ENCODE results near the gene HCFC2.
A peak's percentile ranks its signal among the peaks of the same experiment; 100 is the strongest.
"Not testable (repeated sequence)": the region's sequence is repeated elsewhere in the genome, so short reads cannot be mapped to it uniquely, and the experiment has no call there.

Gene HCFC2

DNA sequence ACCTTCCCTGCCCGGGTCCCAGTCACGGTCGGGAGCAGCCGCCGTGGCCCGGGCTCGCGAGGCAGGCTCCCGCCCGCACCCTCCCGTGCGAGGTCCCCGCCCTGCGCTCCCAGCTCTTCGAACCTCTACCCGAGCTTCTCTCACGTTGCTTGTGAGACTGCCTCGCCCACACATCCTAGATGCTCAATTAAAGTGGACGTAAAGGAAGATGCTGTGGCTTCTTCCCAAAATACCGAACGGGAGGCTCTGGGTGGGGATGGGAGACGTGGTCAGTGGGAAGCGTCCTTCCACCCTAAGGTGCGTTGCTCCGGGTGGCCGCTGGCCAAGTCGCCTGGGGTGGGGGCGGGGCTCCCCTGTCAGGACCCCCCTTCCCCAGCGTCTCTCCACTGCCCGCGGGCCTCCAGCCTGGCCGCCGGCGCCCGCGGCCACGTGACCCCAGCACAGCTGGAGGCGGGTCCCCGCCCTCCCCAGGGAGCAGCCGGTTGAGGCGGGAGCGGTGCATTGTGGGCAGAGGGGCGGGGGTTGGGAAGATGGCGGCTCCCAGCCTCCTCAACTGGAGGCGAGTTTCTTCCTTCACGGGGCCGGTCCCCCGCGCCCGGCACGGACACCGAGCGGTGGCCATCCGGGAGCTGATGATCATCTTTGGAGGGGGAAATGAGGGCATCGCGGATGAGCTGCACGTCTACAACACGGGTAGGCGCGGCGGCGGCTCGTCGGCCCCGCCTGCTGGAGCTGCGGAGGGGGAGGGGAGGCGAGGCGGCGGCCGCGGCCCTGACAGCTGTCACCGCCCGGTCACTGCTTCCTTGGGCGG, at the start of gene HCFC2:
HCFC2 (plus strand) TSS at position 501 of the 811 bp plus-strand sequence; CDS start at position 531, 30 bp downstream.
- DNase-seq = peak; percentile 92

DNA sequence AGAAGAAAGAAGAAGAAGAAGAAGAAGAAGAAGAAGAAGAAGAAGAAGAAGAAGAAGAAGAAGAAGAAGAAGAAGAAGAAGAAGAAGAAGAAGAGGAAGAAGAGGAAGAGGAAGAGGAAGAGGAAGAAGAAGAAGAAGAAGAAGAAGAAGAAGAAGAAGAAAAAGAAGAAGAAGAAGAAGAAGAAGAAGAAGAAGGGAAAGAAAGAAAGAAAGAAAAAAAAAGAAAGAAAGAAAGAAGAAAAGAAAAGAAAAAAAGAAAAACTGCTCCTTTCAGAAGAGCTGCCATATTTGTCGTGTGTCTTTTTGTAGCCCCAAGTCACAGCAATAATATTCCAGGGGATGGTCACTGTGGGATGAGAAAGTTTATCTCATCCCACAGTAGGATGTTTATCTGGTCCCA, 42.5 kb upstream of the HCFC2 start:
- DNase-seq = not testable (repeated sequence)

DNA sequence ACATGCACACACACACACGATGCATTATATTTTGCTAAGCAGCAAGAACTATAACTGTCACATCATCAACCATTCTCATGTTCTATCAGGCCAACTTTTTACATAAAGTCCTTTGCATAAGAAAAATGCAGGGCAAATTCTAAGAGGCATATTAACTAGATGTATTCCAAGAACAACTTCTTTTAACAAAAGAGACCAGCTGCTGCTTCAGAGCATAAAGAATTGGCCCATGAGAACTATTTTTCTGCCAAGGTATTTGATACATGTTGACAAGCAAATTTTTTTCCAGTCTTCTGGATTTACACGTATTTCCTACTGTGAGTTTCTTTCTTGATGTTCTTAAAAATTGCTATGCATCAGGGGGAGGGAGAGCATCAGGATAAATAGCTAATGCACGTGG, 41.5 kb upstream of the HCFC2 start:
- DNase-seq = no peak

DNA sequence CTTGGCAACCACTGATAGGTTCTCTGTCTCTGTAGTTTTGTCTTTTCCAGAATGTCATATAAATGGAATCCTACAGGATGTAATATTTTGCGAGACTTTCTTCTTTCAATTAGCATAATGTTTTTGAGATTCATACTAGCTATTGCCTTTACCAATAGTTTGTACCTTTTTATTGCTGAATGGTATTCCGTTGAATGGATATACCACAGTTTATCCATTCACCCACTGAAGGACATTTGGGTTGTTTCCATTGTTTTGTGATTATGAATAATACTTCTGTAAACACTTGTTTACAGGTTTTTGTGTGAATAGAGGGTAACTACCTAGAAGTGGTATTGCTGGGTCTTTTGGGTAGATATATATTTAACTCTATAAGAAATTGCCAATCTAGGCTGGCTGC, 40.6 kb upstream of the HCFC2 start:
- no peak for DNase-seq

DNA sequence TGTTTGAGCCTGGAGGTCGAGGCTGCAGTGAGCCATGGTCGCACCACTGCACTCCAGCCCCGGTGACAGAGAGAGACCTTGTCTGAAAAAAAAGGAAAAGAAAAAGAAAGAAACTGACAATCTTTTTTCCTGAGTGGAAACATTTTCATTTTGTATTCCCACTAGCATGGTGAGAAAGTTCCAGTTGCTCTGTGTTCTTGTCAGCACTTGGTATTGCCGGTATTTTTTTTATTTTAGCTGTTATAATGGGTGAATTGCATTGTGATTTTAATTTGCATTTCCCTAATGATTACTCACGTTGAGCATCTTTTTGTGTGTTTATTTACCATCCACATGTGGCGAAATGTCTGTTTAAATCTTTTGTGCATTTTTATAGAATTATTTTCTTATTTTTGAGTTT, 40.0 kb upstream of the HCFC2 start:
- no peak for DNase-seq

- no peak for DNase-seq
Measured at GRCh38 chr12:104025771-104026170, 38.6 kb upstream of the HCFC2 start.

GRCh38 chr12:104026841-104027599, 37.3 kb upstream of the HCFC2 start:
- DNase-seq = no peak

DNA sequence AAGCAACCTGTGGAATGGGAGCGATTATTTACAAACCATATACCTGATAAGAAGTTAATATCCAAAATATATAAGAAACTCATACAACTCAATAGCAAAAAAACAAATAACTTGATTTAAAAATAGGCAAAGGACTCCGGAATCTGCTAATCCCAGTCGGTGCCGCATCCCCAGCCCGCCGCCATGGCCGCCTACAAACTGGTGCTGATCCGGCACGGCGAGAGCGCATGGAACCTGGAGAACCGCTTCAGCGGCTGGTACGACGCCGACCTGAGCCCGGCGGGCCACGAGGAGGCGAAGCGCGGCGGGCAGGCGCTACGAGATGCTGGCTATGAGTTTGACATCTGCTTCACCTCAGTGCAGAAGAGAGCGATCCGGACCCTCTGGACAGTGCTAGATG, 33.7 kb upstream of the HCFC2 start:
- DNase-seq = not testable (repeated sequence)

DNA sequence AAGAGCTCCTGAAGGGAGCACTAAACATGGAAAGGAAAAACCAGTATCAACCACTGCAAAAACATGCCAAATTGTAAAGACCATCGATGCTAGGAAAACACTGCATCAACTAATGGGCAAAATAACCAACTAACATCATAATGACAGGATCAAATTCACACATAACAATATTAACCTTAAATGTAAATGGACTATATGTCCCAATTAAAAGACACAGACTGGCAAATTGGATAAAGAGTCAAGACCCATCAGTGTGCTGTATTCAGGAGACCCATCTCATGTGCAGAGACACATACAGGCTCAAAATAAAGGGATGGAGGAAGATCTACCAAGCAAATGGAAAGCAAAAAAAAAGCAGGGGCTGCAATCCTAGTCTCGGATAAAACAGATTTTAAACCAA, 28.2 kb upstream of the HCFC2 start:
- not testable (repeated sequence) for DNase-seq

GRCh38 chr12:104039769-104040168, 24.6 kb upstream of the HCFC2 start:
- DNase-seq = not testable (repeated sequence)

DNA sequence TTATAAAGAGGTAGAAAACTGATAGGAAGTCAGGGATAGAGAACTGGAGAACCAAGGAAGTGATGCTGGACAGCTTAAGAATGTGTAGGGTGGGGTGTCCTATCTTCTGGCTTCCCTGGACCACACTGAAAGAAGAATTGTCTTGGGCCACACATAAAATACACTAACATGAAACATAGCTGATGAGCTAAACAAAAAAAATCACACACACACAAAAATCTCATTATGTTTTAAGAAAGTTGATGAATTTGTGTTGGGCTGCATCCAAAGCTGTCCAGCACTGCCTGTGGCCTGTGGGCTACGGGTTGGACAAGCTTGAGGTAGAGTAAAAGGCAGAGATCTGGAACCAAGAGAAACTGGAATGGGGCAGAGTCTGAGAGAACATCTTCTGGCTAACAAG, 21.8 kb upstream of the HCFC2 start:
- DNase-seq = no peak

DNA sequence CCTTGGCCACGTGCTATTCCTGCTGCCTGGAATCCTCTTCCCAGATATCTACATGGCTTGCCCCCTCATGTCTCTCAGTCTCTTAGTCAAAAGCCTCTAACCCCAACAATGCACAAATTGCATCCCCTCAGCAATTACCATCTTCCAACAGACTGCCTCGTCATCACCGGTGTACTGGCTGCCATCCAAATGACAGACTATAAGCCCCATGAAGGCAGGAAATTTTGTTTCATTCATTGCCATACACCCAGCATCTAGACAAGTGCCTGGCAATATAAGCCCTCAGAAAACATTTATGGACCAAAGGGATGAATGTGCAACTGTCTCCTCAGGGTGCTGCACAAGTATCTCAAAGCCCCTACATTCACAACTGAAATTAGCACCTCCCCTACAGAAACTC, 20.2 kb upstream of the HCFC2 start:
- no peak for DNase-seq

GRCh38 chr12:104046306-104046705, 18.0 kb upstream of the HCFC2 start:
- DNase-seq = no peak

DNA sequence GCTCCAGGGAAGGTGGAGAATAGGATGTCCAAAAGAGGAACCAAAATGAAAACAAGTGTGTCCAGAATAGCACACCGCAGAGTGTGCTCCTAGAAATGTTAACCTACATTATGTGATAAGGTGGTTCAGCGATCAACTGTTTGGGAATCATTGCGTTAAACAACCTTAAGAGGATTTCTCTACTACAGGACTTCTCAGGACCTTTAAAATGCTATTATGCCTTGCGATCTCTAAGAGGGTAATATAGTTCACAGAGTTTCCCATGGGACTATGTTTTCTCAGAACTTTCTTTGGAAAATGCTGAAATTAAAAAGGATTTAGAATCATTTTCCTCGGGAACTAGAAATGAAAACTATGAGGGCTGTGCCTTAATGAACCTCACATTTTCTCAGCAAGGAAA, 16.2 kb upstream of the HCFC2 start:
- no peak for DNase-seq

GRCh38 chr12:104048811-104049210, 15.5 kb upstream of the HCFC2 start:
- no peak for DNase-seq

- no peak for DNase-seq
Measured at GRCh38 chr12:104049278-104049902, 14.9 kb upstream of the HCFC2 start.

GRCh38 chr12:104049903-104050356, 14.4 kb upstream of the HCFC2 start, which contains the start of gene GLT8D2:
Gene GLT8D2 (minus strand): TSS chr12:104050187. CDS start chr12:104019648, 30,539 bp downstream.
- DNase-seq = peak; percentile 9

- DNase-seq = no peak
Measured at GRCh38 chr12:104050436-104050835, 13.9 kb upstream of the HCFC2 start.

DNA sequence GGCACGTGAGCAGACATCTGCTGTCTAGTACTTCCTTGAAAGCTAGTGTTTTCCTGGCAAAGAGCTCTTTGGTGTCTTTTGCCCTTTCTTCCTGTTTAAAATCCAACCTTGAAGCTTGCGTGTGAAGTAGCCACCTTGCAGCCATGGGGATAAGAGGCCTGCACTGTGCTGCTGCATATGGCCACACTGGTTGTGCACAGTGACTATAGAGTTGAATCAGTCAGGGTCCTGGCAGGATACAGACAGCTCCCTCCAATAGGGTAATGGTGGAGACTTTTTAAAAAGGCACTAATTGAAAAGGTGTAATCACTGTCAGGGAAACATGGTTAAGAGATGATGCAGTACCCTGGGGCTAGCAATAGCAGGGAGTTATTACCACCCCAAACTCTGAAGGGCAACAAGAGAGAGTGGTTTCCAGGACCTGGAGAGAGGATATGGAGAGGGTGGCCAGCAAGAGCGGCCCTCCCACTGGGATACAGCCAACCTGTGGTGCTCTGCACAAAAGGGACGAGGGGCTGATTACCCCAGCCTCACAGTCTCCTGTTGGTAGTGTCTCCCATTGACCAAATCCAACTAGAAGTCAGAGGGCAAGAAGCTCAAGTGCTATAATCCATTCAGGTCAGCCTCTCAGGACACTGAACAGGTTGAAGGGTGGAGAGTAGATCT, 9.5 kb upstream of the HCFC2 start:
- no peak for DNase-seq

DNA sequence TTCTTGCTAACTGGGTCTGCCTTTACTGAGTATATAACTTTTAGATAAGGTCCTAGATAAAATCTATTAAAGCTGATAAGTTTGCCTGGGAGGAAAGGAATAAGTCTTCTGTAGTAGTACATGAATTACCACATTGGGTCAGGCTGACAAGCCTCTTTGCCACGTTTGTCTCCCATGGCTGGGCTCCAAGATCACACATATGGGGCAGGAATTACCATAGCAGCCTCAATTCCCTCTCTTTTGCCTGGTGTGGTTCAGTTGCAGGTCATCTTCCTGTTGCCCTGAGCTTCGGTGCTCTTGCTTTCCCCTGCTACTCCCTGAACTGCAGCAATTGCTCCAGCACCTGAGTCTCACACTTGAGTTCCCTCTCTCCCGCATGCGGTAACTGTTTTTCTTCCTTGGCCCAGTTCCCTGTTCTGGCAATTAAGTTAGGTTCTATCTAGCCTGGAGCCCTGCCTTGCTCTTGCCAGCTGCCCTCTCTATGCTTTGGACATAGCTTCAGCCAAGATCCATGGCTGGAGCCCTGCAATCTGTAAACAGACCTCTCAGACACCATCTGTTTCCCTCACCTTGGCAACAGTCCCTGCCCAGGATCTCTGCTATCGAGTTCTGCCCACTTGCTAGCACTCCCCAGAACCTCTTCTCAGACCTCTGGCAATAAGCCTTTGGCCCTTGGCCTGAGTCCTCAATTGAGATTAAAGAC, 8.5 kb upstream of the HCFC2 start:
- DNase-seq = no peak

DNA sequence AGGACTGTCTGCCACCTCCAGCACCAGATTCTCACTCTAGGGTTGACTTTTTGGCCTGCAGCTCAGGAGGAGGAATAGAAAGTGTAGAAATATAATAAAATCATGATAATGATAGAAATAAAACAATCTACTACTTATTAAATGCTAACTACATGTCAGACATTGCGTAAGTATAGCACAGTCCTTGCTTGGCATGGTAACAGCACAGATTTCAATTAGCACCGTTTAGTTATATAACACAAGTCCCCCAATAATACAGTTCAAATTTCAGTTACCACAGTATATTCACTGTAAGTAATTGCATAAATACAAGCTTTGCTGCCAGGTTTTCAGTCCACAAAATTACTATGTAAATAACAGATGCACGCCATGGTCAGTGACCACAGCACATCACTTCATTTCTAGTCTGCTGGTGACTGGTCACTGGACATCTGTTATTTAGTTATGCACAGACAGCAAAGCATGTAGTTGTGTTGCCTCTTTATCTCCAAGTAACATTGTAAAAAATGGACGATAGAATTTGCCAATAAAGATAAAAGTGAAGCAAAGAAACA, 7.8 kb upstream of the HCFC2 start:
- DNase-seq = no peak

DNA sequence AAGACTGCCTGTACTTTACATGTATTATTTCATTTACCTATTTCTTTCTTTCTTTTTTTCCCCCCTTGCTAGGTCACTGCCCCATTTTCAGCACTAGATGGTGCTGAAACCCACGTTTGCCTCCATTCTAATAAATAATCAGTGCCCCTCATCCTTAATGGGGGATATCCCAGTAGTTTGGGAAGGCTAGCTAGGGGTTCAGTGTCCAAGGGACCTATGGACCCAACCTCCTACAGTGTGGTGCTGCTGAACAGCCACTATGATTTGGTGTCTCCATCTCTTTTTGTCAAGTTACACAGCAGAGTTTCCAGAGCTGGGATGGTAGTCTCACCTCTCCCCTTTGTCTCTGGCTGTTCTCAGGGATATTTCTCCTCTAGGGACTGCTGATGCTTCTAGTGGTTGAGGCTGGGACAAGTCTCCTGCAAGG, 6.5 kb upstream of the HCFC2 start:
- peak; percentile 10 for DNase-seq
